Measurements from ENCODE around the gene GNG13. TPM values are rescaled to one million over a fixed set of nuclear protein-coding genes. Genes with fewer than 3 reads are reported as not detected.
A peak's percentile ranks its signal among the peaks of the same experiment; 100 is the strongest.

The GNG13 gene, protein sequence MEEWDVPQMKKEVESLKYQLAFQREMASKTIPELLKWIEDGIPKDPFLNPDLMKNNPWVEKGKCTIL
- not detected in 2 replicates for total RNA-seq (2014; rRNA removed; shearing (Covaris generic))
- polyA plus RNA-seq (2016; fragmentation: Nextera tagmentation; extraction: Ambion mirVana), result not detected in 2 replicates

DNA sequence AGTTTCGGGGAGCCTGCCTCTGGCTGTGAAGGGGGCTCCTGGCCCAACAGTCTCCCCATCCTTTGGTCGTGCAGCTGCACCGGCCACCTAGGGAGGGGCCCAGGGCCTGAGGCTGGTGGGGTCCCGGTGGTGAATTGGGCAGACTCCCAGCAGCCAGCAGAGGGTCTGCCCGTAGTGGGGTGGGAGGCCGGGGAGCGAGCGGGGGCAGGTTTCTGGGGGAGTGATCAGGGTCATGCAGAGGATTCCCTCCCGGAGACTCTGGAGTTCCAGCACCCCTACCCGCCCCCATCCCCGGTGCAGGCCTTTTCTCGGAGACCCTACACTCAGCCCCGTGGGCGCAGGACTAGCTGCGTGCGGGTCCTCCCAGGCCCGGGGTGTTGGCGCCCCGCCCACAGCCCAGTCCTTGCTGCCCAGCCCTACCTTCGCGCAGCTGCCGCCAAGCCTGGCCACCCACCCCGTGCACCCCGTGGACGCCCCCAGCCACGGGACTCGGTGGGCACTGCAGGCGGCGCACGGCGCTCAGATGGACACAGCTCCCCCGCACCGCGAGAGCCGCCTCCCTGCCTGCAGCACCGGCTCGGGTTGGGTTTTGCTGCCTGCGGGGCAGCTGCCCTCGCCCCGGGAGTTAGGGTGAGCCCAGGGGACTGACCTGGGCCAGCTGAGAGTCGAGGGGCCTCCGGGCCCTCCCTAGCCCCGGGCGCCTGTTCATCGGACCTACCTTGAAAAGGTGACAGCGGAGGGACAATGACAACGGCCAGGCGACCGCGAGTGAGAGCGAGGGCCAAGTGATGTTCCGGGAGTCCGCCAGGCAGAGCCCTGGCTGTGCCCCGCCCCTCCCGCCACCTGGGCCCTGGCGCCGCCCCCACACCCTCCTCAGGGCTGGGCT is at the start of gene GNG13:
Gene GNG13 (minus strand): TSS at position 787 of the 886 bp plus-strand sequence. CDS start 1,657 bp downstream, outside the sequence.
- Histone ChIP-seq H3F3A (ENCODE audit: insufficient read depth) (no peaks in the 10 kb centered on the region), H3K4me1 (ENCODE audit: insufficient read depth) (no peaks in the 10 kb centered on the region), H3K4me2 (ENCODE audit: unreplicated experiment) (no peak within 1 kb of the TSS), H3K4me3 (no peak within 1 kb of the TSS), H3K27me3 (replicated peaks; ENCODE audit: insufficient read depth) (peaks cover 11% of the 10 kb centered on the region), H3K9me3 (ENCODE audit: low read depth) (no peaks in the 10 kb centered on the region), H2AFZ (no peak within 1 kb of the TSS), H3K79me2 (ENCODE audit: insufficient read depth) (no peaks in the 10 kb centered on the region), H3K36me3 (ENCODE audit: low read depth) (no peaks in the 10 kb centered on the region), H4K20me1 (ENCODE audit: insufficient read depth) (no peaks in the 10 kb centered on the region), H3K9me2 (ENCODE audit: insufficient read depth) (no peaks in the 10 kb centered on the region), H3K9ac (no peak within 1 kb of the TSS), H3K27ac (no peak within 1 kb of the TSS)
- peak; percentile 85 for TF ChIP-seq EZH2 (IDR thresholded peaks at IDR 0.05; ENCODE audit: insufficient read depth, poor library complexity, severe bottlenecking)
- no peak for TF ChIP-seq EZH2phosphoT487 (IDR thresholded peaks at IDR 0.05; ENCODE audit: insufficient read depth, low read depth)
- 2 to 4% methylated on average over 27 to 45 of the region's 57 CpGs for WGBS, 2 experiments (ENCODE audit: low coverage in 1 of 2, low lambda C conversion rate in 2 of 2, missing lambda C conversion rate in 2 of 2)
- in situ Hi-C loops (cut with MboI), result loop anchor here (25.0 kb wide), 1 partner anchor 262 kb away; the partner anchor contains the start of gene SSTR5
- DNase-seq, result peak; percentile 38

DNA sequence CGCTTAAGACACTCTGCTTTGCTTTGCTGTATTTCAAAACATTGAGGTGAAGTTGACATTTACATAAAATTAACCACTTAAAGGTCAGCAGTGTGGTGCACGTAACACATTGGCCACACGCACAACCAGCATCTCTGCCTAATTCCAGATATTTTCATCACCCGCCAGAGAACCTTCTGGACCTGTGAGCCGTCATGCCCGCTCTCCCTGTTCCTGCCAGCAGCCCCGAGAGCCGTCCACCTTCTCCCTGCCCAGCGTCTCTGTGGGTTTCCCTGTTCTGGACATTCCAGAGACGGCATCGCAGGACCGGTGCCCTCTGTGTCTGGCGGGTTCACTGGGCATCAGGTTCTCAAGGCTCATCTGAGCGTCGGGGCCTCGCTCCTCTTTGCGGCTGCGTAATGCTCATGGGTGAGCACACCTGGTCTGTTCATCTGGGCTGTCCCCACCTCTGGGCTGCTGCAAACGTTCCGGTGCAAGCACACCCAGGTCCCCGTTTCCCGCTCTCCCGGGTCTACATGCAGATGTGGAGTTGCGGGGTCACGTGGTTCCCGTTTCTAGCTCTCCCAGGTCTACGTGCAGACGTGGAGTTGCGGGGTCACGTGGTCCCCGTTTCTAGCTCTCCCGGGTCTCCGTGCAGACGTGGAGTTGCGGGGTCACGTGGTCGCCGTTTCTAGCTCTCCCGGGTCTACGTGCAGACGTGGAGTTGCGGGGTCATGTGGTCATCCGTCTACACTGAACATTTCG is 48.1 kb upstream of the GNG13 start:
- no peaks in the 10 kb centered on the region for H3K79me2 ChIP-seq (ENCODE audit: insufficient read depth)
- no peaks in the 10 kb centered on the region for H3F3A ChIP-seq (ENCODE audit: insufficient read depth)
- no peak for DNase-seq
- H3K9me3 ChIP-seq (ENCODE audit: low read depth), result no peaks in the 10 kb centered on the region
- TF ChIP-seq EZH2phosphoT487 (IDR thresholded peaks at IDR 0.05; ENCODE audit: insufficient read depth, low read depth), result no peak
- 84 to 86% methylated on average over 40 to 43 of the region's 44 CpGs for WGBS, 2 experiments (ENCODE audit: low coverage in 1 of 2, low lambda C conversion rate in 2 of 2, missing lambda C conversion rate in 2 of 2)
- H3K9me2 ChIP-seq (ENCODE audit: insufficient read depth), result no peaks in the 10 kb centered on the region
- no peak overlapping the region for H3K4me2 ChIP-seq (ENCODE audit: unreplicated experiment)
- no peak overlapping the region for H2AFZ ChIP-seq
- no peaks in the 10 kb centered on the region for H3K27me3 ChIP-seq (replicated peaks; ENCODE audit: insufficient read depth)
- no peaks in the 10 kb centered on the region for H4K20me1 ChIP-seq (ENCODE audit: insufficient read depth)
- no peak overlapping the region for H3K27ac ChIP-seq
- H3K4me1 ChIP-seq (ENCODE audit: insufficient read depth), result no peaks in the 10 kb centered on the region
- no peak overlapping the region for H3K4me3 ChIP-seq
- no peak overlapping the region for H3K9ac ChIP-seq
- in situ Hi-C loops (cut with MboI), result no loop called here
- H3K36me3 ChIP-seq (ENCODE audit: low read depth), result no peaks in the 10 kb centered on the region

DNA sequence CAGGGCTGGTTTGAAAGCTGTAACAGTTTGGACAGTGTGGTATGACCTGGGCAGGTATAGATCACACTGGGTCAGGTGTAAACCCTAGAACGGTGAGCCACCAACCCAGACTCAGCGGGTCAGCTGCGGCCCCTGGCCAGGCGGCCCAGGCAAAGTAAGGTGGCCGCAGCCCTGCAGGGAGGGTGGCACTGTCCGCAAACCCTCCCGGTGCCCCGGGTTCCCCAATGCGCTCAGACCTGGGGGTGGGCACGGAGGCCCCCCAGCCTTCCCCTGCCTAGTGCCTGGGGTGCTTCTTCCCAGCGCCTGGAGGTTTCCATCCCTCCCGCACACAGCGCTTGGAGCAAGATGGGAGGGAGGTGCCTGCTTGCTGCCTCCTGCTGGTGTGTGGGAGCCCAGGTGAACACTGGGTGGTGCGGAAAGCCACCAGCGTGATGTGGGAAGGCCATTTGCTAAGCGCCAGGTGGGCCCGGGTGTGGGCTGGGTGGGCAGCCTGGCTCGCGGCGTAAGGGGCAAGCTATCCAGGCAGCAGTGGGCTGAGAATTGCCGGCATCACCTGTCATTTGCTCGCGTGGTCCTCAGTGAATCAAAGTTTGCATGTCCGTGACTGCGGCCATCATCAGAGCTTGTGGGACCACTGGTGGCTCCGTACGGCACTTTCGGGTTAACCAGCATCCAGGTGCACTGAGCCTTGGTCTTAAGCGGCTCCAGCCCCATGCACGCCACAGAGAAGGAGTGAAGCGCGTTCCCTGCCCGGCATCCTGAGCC is 47.3 kb upstream of the GNG13 start:
- no peak overlapping the region for H2AFZ ChIP-seq
- H3K9me3 ChIP-seq (ENCODE audit: low read depth), result no peaks in the 10 kb centered on the region
- H3K27ac ChIP-seq, result no peak overlapping the region
- H3K36me3 ChIP-seq (ENCODE audit: low read depth), result no peaks in the 10 kb centered on the region
- H3K9me2 ChIP-seq (ENCODE audit: insufficient read depth), result no peaks in the 10 kb centered on the region
- H3K27me3 ChIP-seq (replicated peaks; ENCODE audit: insufficient read depth), result no peaks in the 10 kb centered on the region
- in situ Hi-C loops (cut with MboI), result no loop called here
- no peaks in the 10 kb centered on the region for H3F3A ChIP-seq (ENCODE audit: insufficient read depth)
- H3K79me2 ChIP-seq (ENCODE audit: insufficient read depth), result no peaks in the 10 kb centered on the region
- H4K20me1 ChIP-seq (ENCODE audit: insufficient read depth), result no peaks in the 10 kb centered on the region
- no peaks in the 10 kb centered on the region for H3K4me1 ChIP-seq (ENCODE audit: insufficient read depth)
- WGBS, 2 experiments (ENCODE audit: low coverage in 1 of 2, low lambda C conversion rate in 2 of 2, missing lambda C conversion rate in 2 of 2), result 88 to 89% methylated on average over 33 of the region's 33 CpGs
- no peak for DNase-seq
- TF ChIP-seq EZH2phosphoT487 (IDR thresholded peaks at IDR 0.05; ENCODE audit: insufficient read depth, low read depth), result no peak
- TF ChIP-seq EZH2 (IDR thresholded peaks at IDR 0.05; ENCODE audit: insufficient read depth, poor library complexity, severe bottlenecking), result no peak
- no peak overlapping the region for H3K4me3 ChIP-seq
- no peak overlapping the region for H3K9ac ChIP-seq
- no peak overlapping the region for H3K4me2 ChIP-seq (ENCODE audit: unreplicated experiment)

DNA sequence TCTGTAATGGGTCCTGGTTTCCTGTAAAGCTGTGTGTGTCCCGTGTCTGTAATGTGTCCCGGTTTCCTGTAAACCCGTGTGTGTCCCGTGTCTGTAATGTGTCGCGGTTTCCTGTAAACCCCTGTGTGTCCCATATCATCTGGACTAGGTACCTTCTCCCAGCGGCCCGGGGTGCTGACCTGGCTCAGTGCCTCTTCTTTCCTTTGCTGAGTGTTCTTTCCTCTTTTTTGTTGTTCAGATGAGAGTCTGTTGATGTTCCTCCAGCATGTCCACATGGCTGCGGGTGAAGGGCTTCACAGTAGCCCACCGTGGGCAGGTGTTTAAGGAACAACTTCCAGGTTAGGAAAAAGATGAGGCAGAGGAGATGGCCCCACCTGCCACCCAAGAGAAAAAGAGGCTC is 46.6 kb upstream of the GNG13 start:
- Histone ChIP-seq H3K9me3 (ENCODE audit: low read depth) (no peaks in the 10 kb centered on the region), H2AFZ (no peak overlapping the region), H3K4me3 (no peak overlapping the region), H3K4me2 (ENCODE audit: unreplicated experiment) (no peak overlapping the region), H3K27me3 (replicated peaks; ENCODE audit: insufficient read depth) (no peaks in the 10 kb centered on the region; the same call in 1 of the 2 replicates), H3K79me2 (ENCODE audit: insufficient read depth) (no peaks in the 10 kb centered on the region), H3K27ac (no peak overlapping the region), H3K9me2 (ENCODE audit: insufficient read depth) (no peaks in the 10 kb centered on the region), H3K36me3 (ENCODE audit: low read depth) (no peaks in the 10 kb centered on the region), H4K20me1 (ENCODE audit: insufficient read depth) (no peaks in the 10 kb centered on the region), H3K4me1 (ENCODE audit: insufficient read depth) (no peaks in the 10 kb centered on the region), H3F3A (ENCODE audit: insufficient read depth) (no peaks in the 10 kb centered on the region), H3K9ac (no peak overlapping the region)
- TF ChIP-seq EZH2phosphoT487 (IDR thresholded peaks at IDR 0.05; ENCODE audit: insufficient read depth, low read depth) (no peak), EZH2 (IDR thresholded peaks at IDR 0.05; ENCODE audit: insufficient read depth, poor library complexity, severe bottlenecking) (no peak)
- in situ Hi-C loops (cut with MboI), result no loop called here
- DNase-seq, result no peak
- 84 to 88% methylated on average over 9 to 10 of the region's 10 CpGs for WGBS, 2 experiments (ENCODE audit: low coverage in 1 of 2, low lambda C conversion rate in 2 of 2, missing lambda C conversion rate in 2 of 2)
